NCI-H2227 (cell line): Measurements from ENCODE around the gene CDC27.
"Not testable (repeated sequence)": the region's sequence is repeated elsewhere in the genome, so short reads cannot be mapped to it uniquely, and the experiment has no call there.

ENCODE experiments used
- DNase-seq: peaks from one replicate; lab custom pipeline; 2025; ENCODE audit not compliant: unreplicated experiment; lab: John Stamatoyannopoulos, UW

Gene CDC27

DNA sequence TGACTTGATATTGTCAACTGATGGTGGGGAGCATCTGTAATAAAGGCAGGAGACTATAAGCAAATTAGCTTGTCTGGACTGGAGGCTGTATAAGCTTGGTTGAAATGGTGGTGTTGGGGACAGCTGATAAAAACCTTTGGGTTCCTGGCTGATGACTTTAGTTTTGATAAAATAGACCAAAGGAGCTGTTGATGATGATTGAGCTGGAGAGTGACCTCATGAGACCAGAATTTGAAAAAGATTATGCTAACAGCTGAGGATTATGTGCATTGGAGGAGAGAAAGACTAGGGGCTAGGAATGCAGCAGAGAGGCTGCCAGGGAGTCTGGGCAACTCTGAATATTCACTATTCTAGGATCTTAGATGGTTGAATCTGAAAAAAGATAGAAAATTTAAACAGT is 8.7 kb upstream of the CDC27 start:
- DNase-seq = no peak

DNA sequence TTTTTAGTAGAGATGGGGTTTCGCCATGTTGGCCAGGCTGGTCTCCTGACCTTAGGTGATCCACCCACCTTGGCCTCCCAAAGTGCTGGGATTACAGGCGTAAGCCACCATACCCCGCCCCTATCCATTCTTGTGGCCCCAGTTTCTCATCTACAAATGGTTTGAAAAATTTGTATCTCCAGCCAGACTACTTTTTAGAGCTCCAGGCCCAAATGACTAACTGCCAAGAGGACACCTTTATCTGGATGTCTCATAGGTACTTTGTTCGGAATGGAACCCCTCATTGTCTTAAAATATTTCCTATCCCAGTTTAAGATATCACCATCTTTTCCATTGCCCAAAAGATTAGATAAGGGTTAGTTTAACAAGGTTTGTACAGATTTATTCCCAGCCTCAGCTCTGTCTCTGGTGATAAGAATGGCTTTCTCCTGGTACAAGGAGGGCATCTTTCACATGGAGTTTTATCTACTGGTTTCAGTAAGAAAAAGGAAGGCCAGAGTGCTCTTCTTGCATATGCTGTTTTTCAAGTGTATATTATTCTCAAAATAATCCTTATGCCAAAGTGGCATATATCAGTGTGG is 4.9 kb upstream of the CDC27 start:
- DNase-seq = no peak

DNA sequence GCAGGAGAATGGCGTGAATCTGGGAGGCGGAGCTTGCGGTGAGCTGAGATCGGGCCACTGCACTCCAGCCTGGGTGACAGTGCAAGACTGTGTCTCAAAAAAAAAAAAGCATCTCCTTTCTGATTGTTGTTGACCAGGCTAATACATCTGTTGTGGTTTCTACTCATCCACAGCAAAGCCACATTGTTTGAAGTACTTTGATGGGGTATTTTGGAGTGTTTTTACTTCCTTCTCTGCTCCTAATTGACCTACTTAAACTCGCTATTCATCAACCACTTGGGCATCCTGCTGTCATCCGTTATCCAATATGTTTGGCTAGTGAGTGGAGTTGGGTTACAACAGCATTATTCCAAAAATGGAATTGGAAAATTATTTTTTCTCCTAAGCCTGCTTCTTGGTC is 3.5 kb upstream of the CDC27 start:
- no peak for DNase-seq

DNA sequence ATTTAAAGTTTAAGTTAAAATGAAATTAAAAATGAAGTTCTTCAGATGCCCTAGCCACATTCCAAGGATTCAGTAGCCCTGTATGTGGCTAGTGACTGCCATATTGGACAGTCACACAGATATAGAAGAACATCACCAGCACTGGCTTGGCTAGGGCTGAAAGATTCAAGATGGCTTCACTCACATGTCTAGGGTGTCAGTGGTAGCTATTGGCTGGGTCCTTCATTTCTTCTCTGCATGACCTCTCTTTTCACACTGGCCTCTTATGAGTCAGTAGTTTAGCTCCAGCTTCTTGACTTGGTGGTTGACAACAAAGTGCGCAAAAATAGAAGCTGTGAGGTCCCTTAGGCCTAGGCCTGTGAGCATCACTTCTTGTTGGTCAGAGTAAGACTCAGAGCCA is 1.7 kb upstream of the CDC27 start:
- no peak for DNase-seq

DNA sequence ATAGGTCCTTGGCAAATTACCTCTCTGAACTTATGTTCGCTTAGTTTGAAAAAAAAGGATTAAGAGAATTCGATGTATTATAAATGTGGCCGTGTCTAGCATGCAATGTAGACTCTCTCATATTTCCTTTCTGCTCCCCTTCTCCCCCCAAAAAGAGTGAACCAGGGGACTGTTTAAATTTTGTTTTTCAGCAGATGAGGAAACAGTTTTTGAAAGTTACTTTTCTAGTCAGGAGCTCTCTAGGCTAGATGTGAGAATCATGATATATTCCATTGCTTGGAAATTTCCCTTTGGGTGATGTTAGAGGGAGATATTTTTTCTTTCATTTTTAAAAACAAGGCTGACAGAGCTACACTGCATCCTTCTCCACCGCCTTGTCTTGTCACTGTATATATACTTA is 1.1 kb upstream of the CDC27 start:
- DNase-seq = no peak

DNA sequence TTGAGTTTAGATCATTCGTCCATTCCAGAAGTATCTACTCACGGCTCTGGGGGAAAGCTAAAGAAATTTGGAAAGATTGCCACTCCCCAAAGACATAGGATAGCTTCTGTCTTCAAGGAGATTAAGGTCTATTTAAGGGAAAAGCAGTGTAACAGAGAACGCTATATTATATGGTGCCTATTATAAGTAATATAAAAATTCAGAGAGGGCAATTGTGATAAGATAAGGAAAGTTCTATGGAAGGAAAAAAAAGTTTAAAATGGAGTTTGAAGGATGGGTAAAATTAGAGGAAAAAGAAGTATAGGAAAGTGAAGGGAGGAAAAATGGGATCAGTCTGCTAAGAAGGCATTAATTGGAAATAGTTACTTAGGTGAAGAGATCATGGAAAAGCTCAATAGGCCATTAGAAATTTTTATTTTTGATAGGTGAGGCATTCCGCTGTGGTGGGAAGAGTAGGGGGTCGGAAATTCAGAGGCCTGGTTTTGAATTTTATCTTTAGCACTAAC is 690 bp upstream of the CDC27 start:
- no peak for DNase-seq

DNA sequence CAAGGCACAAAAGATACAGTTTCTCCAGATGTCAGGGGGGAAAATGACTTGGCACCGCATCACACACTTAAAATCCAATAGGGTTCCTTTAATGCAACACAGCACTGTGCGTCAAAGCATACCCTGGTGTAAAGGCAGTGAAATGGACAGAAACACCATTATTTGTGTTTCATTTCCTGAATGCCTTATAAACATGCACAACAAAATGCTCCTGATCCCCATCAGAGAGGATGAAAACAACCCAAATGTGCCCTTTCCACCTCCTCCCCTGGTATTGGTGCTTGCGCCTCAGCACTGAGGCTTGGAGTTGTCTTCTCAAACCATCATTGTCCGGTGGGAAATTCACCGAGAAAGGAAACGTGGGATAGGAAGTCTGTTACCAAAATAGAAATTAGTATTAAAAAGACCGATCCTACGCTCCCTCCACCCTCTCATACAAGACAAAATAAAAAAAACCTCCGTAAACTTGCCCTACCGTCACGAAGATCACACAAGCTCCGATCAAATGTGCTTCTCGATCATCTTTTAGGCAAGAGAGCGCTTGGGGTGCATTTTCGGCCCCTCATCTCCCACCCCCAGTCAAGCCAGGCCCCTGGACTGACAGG is 722 bp downstream of the CDC27 start:
- DNase-seq = no peak

DNA sequence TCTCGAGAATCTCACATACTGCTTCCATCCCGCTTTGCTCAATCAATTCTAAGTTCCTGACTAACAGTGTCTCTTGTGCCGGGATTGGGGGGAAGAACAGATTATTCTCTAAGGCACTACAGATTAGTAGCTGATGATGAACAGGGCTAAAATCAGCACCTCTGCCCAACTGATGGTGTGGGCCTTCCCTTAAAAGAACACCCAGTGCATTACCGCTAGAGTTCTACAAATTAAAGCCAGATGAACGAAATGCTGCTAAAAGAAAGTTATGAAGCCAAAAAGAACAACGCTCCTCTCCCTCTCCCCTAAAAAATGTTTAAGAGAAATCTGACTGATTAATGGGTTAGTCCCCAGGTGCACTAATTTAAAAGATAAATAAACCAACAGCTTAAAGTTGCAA is 4.4 kb downstream of the CDC27 start:
- no peak for DNase-seq

DNA sequence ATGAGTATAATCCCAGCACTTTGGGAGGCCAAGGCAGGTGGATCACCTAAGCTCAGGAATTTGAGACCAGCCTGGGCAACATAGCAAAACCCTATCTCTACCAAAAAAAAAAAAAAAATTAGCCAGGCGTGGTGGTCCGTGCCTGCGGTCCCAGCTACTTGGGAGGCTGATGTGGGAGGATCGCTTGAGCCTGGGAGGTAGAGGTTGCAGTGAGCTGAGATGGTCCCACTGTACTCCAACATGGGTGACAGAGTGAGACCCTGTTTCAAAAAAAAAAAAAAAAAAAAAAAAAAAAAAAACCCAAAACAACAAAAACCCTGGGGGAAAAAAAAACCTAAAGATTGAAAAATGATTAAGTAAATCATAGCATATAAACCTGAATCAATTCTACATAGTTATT is 8.1 kb downstream of the CDC27 start:
- DNase-seq = not testable (repeated sequence)

DNA sequence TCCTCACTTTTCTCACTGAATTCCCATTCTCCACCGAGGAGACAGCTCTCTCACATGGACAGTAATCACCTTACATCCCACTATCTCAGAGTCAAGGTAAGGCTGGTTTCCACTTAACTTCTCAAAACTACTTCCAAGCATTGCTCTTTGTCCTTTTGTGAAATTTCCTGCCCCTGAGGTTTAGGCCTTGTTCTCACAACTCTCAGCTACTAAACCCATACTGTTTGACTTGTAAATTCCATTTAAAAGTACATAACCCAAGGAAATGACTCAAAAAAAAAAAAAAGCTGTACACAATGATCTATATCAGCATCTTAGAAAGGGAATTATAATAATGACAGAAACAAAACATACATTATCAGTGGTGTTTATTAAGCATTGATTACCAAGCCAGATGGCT is 8.8 kb downstream of the CDC27 start:
- DNase-seq = no peak

DNA sequence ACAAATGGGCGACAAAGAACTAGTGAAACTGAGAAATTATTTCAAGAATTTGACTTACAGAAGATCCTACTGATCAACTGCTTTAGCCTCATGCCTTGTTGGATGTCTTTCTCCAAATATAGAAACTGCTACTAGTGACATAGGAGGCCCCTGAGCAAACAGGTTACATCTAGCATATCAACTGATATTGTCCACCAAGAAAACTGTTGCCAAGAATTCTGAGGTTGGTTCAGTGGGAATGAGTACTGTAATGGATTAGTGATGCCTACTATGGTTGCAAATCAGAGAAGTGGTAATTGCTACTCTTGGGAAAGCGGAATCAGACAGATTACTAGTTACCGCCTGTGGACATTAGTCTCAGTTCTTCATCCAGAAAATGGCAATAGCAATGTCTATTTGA is 10.0 kb downstream of the CDC27 start:
- no peak for DNase-seq

DNA sequence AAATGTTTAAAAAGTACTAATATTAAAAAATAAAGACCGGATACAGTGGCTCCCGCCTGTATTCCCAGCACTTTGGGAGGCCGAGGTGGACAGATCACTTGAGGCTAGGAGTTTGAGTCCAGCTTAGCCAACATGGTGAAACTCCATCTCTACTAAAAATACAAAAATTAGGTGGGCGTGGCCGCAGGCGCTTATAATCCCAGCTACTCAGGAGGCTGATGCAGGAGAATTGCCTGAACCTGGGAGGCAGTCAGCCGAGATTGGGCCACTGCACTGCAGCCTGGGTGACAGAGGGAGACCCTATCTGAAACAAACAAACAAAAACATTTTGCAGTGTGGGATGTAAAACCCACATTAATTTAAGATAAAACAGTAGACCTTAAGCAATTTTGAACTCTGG is 11.8 kb downstream of the CDC27 start:
- DNase-seq = no peak

DNA sequence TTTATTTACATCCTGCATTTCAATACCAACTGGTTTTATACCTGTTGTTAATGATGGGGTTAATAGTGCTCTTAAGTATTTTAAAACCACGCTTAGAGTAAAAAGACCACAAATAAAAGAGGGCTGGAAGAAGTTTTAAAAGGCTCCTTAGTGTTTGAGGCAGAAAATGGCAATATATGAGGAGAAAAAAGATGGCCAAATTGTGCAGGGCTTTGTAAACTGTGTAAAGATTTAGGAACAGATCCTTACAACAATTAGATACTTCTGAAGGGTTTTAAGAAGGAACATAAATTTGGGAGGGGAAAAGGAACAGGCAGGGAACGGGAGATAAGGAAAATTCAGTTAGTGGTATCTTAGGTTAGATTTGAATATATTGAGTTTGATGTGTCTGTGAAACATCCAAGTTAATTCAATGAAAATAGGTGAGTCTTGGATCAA is 12.7 kb downstream of the CDC27 start:
- DNase-seq = no peak

DNA sequence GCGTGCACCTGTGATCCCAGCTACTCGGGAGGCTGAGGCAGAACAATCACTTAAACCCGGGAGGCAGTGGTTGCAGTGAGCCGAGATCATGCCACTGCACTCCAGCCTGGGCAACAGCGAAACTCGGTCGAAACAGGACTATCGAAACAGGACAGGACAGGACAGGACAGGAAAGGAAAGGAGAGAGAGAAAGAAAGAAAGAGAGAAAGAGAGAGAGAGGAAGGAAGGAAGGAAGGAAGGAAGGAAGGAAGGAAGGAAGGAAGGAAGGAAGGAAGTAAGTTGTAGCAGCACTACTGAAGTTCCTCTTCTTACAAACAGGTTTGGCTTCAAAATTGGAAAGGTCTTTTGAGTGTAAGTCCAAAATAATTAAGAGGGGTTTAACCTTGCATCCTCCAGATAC is 14.3 kb downstream of the CDC27 start:
- not testable (repeated sequence) for DNase-seq

DNA sequence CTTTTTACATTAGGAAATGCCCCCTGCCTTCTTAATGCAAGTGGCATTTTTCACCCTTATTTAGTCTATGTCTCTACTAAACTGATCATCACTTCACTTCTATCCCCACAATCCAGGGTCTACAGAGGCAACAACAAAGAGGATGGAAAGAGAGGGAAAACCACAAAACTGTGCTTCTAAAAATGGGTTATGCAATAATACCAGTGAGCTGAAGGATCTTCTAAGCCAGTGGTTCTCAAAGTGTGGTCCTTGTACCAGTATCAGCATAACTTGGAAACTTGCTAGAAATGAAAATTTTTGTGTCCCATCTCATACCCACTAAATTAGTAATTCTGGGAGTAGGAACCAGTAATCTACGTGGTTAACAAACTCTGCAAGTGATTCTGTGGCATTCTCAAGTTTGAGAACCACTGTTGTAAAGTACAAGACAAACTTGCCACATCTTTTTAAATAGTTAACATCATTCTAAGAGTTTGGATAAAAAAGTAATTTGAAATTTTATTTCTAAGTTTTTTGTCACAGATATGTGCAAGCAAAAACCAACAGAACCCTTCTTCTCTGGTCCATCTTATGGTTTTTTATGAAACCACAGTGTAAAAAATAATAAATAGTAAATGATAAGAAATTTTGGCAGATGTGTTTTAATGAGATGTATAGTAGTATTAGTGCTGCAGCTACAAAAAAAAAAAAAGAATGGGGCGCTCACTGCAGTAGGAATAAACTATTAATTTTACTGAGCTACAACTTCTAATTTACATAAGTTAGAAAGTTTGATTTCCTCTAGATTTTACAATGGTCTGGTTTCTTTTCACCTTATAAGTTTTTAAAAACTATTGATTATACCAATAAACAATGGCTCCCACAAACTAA is 16.2 kb downstream of the CDC27 start:
- DNase-seq = no peak

DNA sequence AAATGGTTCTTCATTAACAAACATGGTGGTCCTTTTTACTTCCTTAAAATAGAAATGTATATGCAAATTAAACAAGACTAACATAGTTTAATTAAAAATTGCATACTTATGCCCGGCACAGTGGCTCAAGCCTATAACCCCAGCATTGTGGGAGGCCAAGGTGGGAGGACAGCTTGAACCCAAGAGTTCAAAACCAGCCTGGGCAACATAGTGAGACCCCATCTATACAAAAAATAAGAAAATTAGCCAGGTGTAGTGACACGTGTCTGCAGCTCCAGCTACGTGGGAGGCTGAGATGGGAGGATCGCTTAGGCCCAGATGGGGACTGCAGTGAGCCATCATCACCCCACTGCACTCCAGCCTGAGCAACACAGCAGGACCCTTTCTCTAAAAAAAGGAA is 18.4 kb downstream of the CDC27 start:
- DNase-seq = no peak

DNA sequence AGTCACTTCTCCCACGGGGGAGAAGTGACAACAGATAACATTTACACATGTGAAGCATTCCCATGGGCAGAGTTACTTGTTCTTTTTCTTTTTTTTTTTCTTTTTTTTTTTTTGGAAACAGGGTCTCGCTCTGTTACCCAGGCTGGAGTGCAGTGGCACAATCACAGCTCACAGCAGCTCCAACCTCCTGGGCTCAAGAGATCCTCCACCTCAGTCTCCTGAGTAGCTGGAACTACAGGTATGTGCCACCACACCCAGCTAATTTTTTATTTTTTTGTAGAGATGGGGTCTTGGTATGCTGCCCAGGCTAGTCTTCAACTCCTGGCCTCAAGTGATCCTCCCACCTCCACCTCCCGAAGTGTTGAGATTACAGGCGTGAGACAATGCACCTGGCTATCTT is 20.2 kb downstream of the CDC27 start:
- not testable (repeated sequence) for DNase-seq

DNA sequence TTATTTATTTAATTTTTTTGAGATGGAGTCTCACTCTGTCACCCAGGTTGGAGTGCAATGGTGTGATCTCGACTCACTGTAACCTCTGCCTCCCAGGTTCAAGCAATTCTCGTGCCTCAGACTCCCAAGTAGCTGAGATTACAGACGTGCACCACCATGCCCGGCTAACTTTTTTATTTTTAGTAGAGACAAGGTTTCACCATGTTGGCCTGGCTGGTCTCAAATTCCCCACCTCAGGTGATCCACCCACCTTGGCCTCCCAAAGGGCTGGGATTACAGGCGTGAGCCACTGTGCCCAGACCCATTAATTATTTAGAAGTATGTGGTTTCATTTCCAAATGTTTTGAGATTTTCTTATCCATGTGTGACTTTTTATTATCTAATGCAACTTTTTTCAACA is 22.2 kb downstream of the CDC27 start:
- not testable (repeated sequence) for DNase-seq

DNA sequence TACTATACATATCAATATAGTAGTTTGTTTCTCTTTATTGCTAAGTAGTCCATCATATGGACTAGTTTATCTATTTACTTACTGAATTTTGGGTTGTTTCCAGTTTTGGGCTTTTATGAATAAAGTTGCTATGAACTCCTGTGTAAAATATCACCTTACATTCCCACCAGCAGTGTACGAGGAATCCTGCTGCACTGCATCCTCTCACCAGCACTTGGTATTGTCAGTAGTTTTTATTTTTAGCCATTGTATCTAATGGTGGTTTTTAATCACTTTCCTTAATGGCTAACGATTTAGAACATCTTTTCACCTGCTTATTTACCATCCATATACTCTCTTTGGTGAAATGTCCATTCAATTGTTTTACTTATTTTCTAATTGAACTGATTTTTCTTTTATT is 24.0 kb downstream of the CDC27 start:
- DNase-seq = no peak

DNA sequence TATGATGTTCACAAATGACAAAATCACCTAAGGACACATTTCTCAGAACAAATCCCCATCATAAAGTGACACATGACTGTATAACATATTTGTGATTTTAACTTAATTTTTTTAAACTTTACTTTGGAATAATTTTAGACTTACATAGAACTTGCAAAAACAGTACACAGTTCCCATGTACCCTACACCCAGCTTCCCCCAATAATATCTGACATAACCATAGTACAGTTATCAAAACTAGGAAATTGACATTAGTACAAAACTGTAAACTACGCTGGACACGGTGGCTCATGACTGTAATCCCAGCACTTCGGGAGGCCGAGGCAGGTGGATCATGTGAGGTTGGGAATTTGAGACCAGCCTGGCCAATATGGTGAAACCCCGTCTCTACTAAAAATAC is 24.8 kb downstream of the CDC27 start:
- no peak for DNase-seq

DNA sequence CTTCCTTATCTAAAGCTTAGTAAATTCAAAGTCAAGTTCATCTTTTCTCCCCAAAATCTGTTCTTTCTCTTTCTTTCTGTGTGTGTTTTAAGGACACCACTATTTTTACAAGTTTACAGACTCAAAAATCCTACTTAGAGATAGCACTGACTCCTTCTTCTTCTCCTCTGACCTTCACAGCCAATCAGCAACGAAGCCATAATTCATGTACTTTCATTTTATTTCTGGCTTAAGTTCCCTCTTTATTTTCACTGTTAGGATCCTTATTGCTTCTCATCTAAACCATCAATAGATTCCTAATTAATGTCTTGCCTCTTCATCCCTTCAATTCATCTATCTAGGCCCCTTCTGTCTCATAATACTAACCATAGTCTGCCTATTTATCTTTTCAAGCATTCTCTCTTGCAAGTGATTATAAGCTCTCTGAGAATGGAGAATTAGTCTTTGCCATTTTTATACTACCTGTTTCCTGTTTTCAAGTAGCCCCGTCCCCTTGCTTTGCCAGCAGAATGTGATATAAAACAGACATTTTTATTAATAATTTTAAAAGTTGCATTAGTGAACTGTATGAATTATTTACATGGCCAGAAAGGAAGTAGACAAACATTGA is 27.0 kb downstream of the CDC27 start:
- no peak for DNase-seq

DNA sequence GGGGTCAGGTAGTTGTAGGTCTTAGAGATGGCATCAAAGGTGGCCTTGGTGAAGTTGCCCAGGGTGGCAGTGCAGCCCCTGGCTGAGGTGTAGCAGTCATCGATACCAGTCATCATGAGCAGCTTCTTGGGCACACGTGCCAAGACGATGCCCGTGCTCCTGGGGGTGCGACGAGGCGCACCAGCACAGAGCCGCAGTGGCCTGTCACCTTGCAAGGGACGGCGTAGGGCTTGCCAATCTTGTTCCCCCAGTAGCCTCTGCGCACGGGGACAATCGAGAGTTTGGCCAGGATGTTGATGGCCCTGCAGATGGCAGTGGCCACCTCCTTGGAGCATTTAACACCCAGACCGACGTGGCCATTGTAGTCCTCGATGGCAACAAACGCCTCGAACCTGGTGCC is 29.8 kb downstream of the CDC27 start:
- DNase-seq = no peak
